Effector memory CD4-positive, alpha-beta T cell (primary cell): Measurements from ENCODE around the gene OTOG.

Experiments
- DNase-seq, 3 donors: peaks; one replicate each; pipeline ENCODE4 v3.0.0-alpha.2; 2020
- H3K27ac ChIP-seq: 2 replicates; pipeline ENCODE4 v1.7.0; 2013; ENCODE audit warnings: mild to moderate bottlenecking, low read length, moderate library complexity; ENCODE audit not compliant: insufficient read depth, poor library complexity, severe bottlenecking
- H3K27me3 ChIP-seq: replicated peaks from 2 replicates; pipeline ENCODE4 v1.7.0; 2013; ENCODE audit warnings: mild to moderate bottlenecking, low read length; ENCODE audit not compliant: insufficient read depth, control insufficient read depth, poor library complexity, severe bottlenecking
- H3K36me3 ChIP-seq: 2 replicates; pipeline ENCODE4 v1.7.0; 2013; ENCODE audit warnings: mild to moderate bottlenecking, low read length, moderate library complexity; ENCODE audit not compliant: control insufficient read depth, insufficient read depth
- H3K4me1 ChIP-seq: 2 replicates; pipeline ENCODE4 v1.7.0; 2013; ENCODE audit warnings: low read length, mild to moderate bottlenecking; ENCODE audit not compliant: control insufficient read depth, insufficient read depth, poor library complexity, severe bottlenecking
- H3K4me3 ChIP-seq: 2 replicates; pipeline ENCODE4 v1.7.0; 2013; ENCODE audit warnings: low read length, low read depth, mild to moderate bottlenecking; ENCODE audit not compliant: insufficient read depth, poor library complexity, severe bottlenecking
- H3K9me3 ChIP-seq: 2 replicates; pipeline ENCODE4 v1.7.0; 2013; ENCODE audit warnings: mild to moderate bottlenecking, low read length, moderate library complexity; ENCODE audit not compliant: control insufficient read depth

The OTOG gene

GRCh38 chr11:17517186-17517585 is 29.9 kb upstream of the OTOG start:
- Histone ChIP-seq H3K4me1 (no peaks in the 10 kb centered on the region), H3K9me3 (no peaks in the 10 kb centered on the region), H3K27me3 (no peaks in the 10 kb centered on the region), H3K4me3 (no peak overlapping the region), H3K27ac (no peak overlapping the region), H3K36me3 (no peaks in the 10 kb centered on the region)
- no peak for DNase-seq

- DNase-seq: no peak
- H3K27me3 ChIP-seq: no peaks in the 10 kb centered on the region
- no peaks in the 10 kb centered on the region for H3K36me3 ChIP-seq
- H3K9me3 ChIP-seq: no peaks in the 10 kb centered on the region
- H3K27ac ChIP-seq: no peak overlapping the region
- no peaks in the 10 kb centered on the region for H3K4me1 ChIP-seq
- no peak overlapping the region for H3K4me3 ChIP-seq
Observed at GRCh38 chr11:17518366-17518765, 28.7 kb upstream of the OTOG start.

GRCh38 chr11:17519061-17519885 is 27.8 kb upstream of the OTOG start:
- Histone ChIP-seq H3K9me3 (no peaks in the 10 kb centered on the region), H3K4me3 (no peak overlapping the region), H3K27ac (no peak overlapping the region), H3K27me3 (no peaks in the 10 kb centered on the region), H3K36me3 (no peaks in the 10 kb centered on the region), H3K4me1 (no peaks in the 10 kb centered on the region)
- DNase-seq: no peak

- Histone ChIP-seq H3K4me1 (no peaks in the 10 kb centered on the region), H3K36me3 (no peaks in the 10 kb centered on the region), H3K27ac (no peak overlapping the region), H3K9me3 (no peaks in the 10 kb centered on the region), H3K4me3 (no peak overlapping the region), H3K27me3 (no peaks in the 10 kb centered on the region)
- DNase-seq: no peak
Observed at GRCh38 chr11:17521106-17521900, 25.8 kb upstream of the OTOG start.

GRCh38 chr11:17522655-17523054 is 24.4 kb upstream of the OTOG start:
- no peaks in the 10 kb centered on the region for H3K36me3 ChIP-seq
- H3K27me3 ChIP-seq: no peaks in the 10 kb centered on the region
- no peaks in the 10 kb centered on the region for H3K4me1 ChIP-seq
- H3K27ac ChIP-seq: no peak overlapping the region
- H3K4me3 ChIP-seq: no peak overlapping the region
- no peak for DNase-seq
- H3K9me3 ChIP-seq: no peaks in the 10 kb centered on the region

- H3K4me1 ChIP-seq: no peaks in the 10 kb centered on the region
- H3K36me3 ChIP-seq: no peaks in the 10 kb centered on the region
- no peak overlapping the region for H3K4me3 ChIP-seq
- DNase-seq: no peak
- no peaks in the 10 kb centered on the region for H3K27me3 ChIP-seq
- no peak overlapping the region for H3K27ac ChIP-seq
- H3K9me3 ChIP-seq: no peaks in the 10 kb centered on the region
Observed at GRCh38 chr11:17524221-17524620, 22.8 kb upstream of the OTOG start.

GRCh38 chr11:17525570-17525969 is 21.5 kb upstream of the OTOG start:
- DNase-seq: no peak
- no peaks in the 10 kb centered on the region for H3K36me3 ChIP-seq
- no peak overlapping the region for H3K4me3 ChIP-seq
- H3K27me3 ChIP-seq: no peaks in the 10 kb centered on the region
- no peak overlapping the region for H3K27ac ChIP-seq
- no peaks in the 10 kb centered on the region for H3K4me1 ChIP-seq
- no peaks in the 10 kb centered on the region for H3K9me3 ChIP-seq

GRCh38 chr11:17526326-17526725 is 20.7 kb upstream of the OTOG start:
- Histone ChIP-seq H3K9me3 (no peaks in the 10 kb centered on the region), H3K27ac (no peak overlapping the region), H3K27me3 (no peaks in the 10 kb centered on the region), H3K4me3 (no peak overlapping the region), H3K4me1 (no peaks in the 10 kb centered on the region), H3K36me3 (no peaks in the 10 kb centered on the region)
- no peak for DNase-seq

GRCh38 chr11:17526931-17527627 is 20.0 kb upstream of the OTOG start:
- H3K9me3 ChIP-seq: no peaks in the 10 kb centered on the region
- H3K4me1 ChIP-seq: no peaks in the 10 kb centered on the region
- H3K27me3 ChIP-seq: no peaks in the 10 kb centered on the region
- DNase-seq: no peak
- no peaks in the 10 kb centered on the region for H3K36me3 ChIP-seq
- H3K4me3 ChIP-seq: no peak overlapping the region
- no peak overlapping the region for H3K27ac ChIP-seq

- no peak overlapping the region for H3K4me3 ChIP-seq
- no peaks in the 10 kb centered on the region for H3K27me3 ChIP-seq
- H3K27ac ChIP-seq: no peak overlapping the region
- no peaks in the 10 kb centered on the region for H3K36me3 ChIP-seq
- DNase-seq: no peak
- no peaks in the 10 kb centered on the region for H3K4me1 ChIP-seq
- H3K9me3 ChIP-seq: no peaks in the 10 kb centered on the region
Observed at GRCh38 chr11:17527628-17527995, 19.4 kb upstream of the OTOG start.
